HG03175 (cell line): ENCODE data around the gene APMAP.

Experiments
- ATAC-seq: cut with Tn5 transposase; IDR thresholded peaks from one replicate; pipeline ENCODE4 v1.9.1; 2021; ENCODE audit warnings: mild to moderate bottlenecking, moderate library complexity; ENCODE audit not compliant: unreplicated experiment

APMAP gene

GRCh38 chr20:24992487-24993205 lies at the start of gene APMAP:
Gene APMAP, minus strand, starts transcription at chr20:24992751. Its CDS starts 63 bp downstream, at chr20:24992688.
- peak; percentile 96 for ATAC-seq

GRCh38 chr20:25041813-25042530 lies 49.4 kb upstream of the APMAP start:
- no peak for ATAC-seq

GRCh38 chr20:25040438-25040831 lies 47.9 kb upstream of the APMAP start:
- ATAC-seq: no peak

GRCh38 chr20:25039697-25040437 lies 47.3 kb upstream of the APMAP start:
- ATAC-seq: no peak

- no peak for ATAC-seq
These were observed 46.1 kb upstream of the APMAP start for GRCh38 chr20:25038591-25039015.

GRCh38 chr20:25038103-25038410 lies 45.5 kb upstream of the APMAP start:
- no peak for ATAC-seq

GRCh38 chr20:25037288-25038102 lies 44.9 kb upstream of the APMAP start:
- no peak for ATAC-seq

- peak; percentile 7 for ATAC-seq
These were observed 43.9 kb upstream of the APMAP start for GRCh38 chr20:25036331-25036936.

- ATAC-seq: peak; percentile 54
These were observed 43.4 kb upstream of the APMAP start for GRCh38 chr20:25035921-25036320.

GRCh38 chr20:25033924-25034300 lies 41.4 kb upstream of the APMAP start:
- ATAC-seq: no peak

- ATAC-seq: no peak
These were observed 40.8 kb upstream of the APMAP start for GRCh38 chr20:25033265-25033923.

- ATAC-seq: no peak
These were observed 40.1 kb upstream of the APMAP start for GRCh38 chr20:25032478-25033264.

GRCh38 chr20:25032065-25032477 lies 39.5 kb upstream of the APMAP start:
- no peak for ATAC-seq

- ATAC-seq: no peak
These were observed 38.7 kb upstream of the APMAP start for GRCh38 chr20:25031241-25031640.

GRCh38 chr20:25030649-25031207 lies 38.2 kb upstream of the APMAP start:
- no peak for ATAC-seq

GRCh38 chr20:25030007-25030648 lies 37.6 kb upstream of the APMAP start:
- no peak for ATAC-seq

- no peak for ATAC-seq
These were observed 33.5 kb upstream of the APMAP start for GRCh38 chr20:25025986-25026605.
